Osteocyte (in vitro differentiated cells): Measurements from ENCODE around the gene PSMG2. TPM values are rescaled to one million over a fixed set of nuclear protein-coding genes. Genes with fewer than 3 reads are reported as not detected.

Source experiments
- DNase-seq: peaks from one replicate; pipeline ENCODE4 v3.0.0; 2021; ENCODE audit warnings: mixed read lengths; ENCODE audit not compliant: unreplicated experiment; ENCODE audit errors: extremely low spot score
- H3K27ac Mint-ChIP-seq: one replicate; pipeline ENCODE4 v1.8.0; 2021; ENCODE audit warnings: mild to moderate bottlenecking, mixed read lengths; ENCODE audit not compliant: unreplicated experiment
- H3K27me3 Mint-ChIP-seq: one replicate; pipeline ENCODE4 v1.8.0; 2021; ENCODE audit warnings: mixed read lengths; ENCODE audit not compliant: unreplicated experiment
- H3K36me3 Mint-ChIP-seq: one replicate; pipeline ENCODE4 v1.8.0; 2021; ENCODE audit warnings: mixed read lengths; ENCODE audit not compliant: unreplicated experiment
- H3K4me1 Mint-ChIP-seq: one replicate; pipeline ENCODE4 v1.8.0; 2021; ENCODE audit warnings: mixed read lengths; ENCODE audit not compliant: unreplicated experiment
- H3K4me3 Mint-ChIP-seq: one replicate; pipeline ENCODE4 v1.8.0; 2021; ENCODE audit warnings: mild to moderate bottlenecking, moderate library complexity, mixed read lengths; ENCODE audit not compliant: unreplicated experiment
- H3K9me3 Mint-ChIP-seq: one replicate; pipeline ENCODE4 v1.8.0; 2021; ENCODE audit warnings: mixed read lengths; ENCODE audit not compliant: unreplicated experiment
- long read RNA-seq: library from polyadenylated mRNA; unstranded; transcript quantifications from one replicate; pipeline ENCODE4 v2.0.0, GENCODE V29; 2021
- total RNA-seq: library from RNA; stranded (reverse); gene quantifications from 2 replicates; pipeline ENCODE4 v1.2.1, GENCODE V29; 2021
- TF ChIP-seq, protein P1 (sequence below): fragments of 200-600 bp; sonication (generic); IDR thresholded peaks from 2 replicates; pipeline ENCODE4 v1.5.0; 2021; ENCODE audit warnings: antibody characterized with exemption, mild to moderate bottlenecking, moderate library complexity

The PSMG2 gene, protein sequence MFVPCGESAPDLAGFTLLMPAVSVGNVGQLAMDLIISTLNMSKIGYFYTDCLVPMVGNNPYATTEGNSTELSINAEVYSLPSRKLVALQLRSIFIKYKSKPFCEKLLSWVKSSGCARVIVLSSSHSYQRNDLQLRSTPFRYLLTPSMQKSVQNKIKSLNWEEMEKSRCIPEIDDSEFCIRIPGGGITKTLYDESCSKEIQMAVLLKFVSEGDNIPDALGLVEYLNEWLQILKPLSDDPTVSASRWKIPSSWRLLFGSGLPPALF
- total RNA-seq: 63.4 and 68.1 TPM in 2 replicates
- long read RNA-seq, transcript PSMG2-201 (7 exons, 1,686 nt): major isoform, 127 of 137 reads
- long read RNA-seq, partial matches to known transcripts: 3 of 137 reads
- long read RNA-seq, other reads (novel, unspliced or antisense): 7 of 137 reads

DNA sequence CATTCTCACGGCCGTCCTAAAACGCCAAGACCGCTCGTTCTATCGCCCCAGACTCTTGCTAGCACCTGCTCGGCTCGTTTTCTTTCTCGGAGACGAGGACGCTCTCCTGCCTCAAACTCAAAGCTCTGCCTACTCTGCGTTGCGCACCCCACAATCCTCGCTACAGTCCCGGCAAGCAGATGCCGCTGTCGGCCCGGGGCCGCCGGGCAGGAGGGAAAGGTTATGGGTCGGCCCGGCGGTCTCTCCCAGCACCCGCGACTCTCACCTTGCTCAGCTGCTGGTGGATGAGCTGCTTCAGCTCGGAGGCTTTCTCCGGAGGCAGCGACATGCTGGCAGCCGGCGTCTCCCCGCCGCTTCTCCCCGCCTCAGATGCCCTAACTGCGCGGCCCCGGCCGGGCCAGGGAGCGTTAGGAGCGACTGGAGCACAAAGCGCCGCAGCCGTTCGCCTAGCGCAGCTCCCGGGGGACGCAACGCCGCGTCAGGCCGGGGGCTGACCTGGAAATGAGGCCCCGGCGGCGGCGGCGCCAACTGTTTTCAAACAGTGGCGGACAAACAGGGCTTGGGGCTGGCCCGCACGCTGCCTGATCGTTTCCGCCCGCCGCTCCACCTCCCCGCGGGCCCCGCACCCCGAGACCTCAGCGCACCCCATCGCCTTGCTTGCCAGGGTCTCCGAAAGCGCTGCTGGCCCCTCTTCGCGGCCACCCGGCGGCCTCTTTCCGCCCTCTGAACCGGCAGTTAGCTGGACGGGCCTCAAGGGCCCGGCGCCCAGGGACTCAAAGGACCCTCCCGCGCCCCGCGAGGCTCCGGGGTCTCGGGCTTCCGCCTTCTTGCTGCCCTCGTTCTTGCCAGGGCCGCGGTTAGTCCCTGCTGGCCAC is at the start of gene PSMG2, which contains the start of gene CEP76:
Gene PSMG2, plus strand, starts transcription at position 822 of the 875 bp plus-strand sequence. CDS start 66 bp downstream, outside the sequence.
Gene CEP76, minus strand, starts transcription at position 503 of the 875 bp plus-strand sequence. Its CDS starts 175 bp downstream, at position 328.
- Mint-ChIP-seq H3K27ac (peak within 1 kb of the TSS; percentile 99), H3K9me3 (no peaks in the 10 kb centered on the region), H3K4me1 (peaks cover 34% of the 10 kb centered on the region), H3K4me3 (peak within 1 kb of the TSS; percentile 95), H3K36me3 (peaks cover 13% of the 10 kb centered on the region), H3K27me3 (no peaks in the 10 kb centered on the region)
- peak; percentile 95 for DNase-seq
- TF ChIP-seq, protein P1, sequence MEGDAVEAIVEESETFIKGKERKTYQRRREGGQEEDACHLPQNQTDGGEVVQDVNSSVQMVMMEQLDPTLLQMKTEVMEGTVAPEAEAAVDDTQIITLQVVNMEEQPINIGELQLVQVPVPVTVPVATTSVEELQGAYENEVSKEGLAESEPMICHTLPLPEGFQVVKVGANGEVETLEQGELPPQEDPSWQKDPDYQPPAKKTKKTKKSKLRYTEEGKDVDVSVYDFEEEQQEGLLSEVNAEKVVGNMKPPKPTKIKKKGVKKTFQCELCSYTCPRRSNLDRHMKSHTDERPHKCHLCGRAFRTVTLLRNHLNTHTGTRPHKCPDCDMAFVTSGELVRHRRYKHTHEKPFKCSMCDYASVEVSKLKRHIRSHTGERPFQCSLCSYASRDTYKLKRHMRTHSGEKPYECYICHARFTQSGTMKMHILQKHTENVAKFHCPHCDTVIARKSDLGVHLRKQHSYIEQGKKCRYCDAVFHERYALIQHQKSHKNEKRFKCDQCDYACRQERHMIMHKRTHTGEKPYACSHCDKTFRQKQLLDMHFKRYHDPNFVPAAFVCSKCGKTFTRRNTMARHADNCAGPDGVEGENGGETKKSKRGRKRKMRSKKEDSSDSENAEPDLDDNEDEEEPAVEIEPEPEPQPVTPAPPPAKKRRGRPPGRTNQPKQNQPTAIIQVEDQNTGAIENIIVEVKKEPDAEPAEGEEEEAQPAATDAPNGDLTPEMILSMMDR: no peak

DNA sequence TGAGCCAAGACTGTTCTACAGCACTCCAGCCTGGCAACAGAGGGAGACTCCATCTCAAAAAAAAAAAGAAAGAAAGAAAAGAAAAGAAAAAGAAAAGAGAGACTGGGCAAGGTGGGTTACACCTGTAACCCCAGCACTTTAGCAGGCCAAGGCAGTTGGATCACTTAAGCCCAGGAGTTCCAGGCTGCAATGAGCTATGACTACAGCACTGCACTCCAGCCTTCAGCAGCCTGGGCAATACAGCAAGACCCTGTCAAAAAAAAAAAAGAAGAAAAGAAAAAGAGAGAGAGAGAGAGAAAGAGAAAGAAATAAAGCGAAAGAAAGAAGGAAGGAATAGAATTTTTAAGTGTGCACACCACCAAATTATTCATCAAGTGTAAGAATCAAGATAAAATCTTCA is 47.9 kb upstream of the PSMG2 start:
- Mint-ChIP-seq H3K4me1 (peaks cover 64% of the 10 kb centered on the region), H3K4me3 (peak overlapping the region; percentile 85), H3K27me3 (no peaks in the 10 kb centered on the region), H3K36me3 (no peaks in the 10 kb centered on the region), H3K27ac (peak overlapping the region; percentile 88), H3K9me3 (no peaks in the 10 kb centered on the region)
- TF ChIP-seq, protein P1: no peak
- DNase-seq: no peak

DNA sequence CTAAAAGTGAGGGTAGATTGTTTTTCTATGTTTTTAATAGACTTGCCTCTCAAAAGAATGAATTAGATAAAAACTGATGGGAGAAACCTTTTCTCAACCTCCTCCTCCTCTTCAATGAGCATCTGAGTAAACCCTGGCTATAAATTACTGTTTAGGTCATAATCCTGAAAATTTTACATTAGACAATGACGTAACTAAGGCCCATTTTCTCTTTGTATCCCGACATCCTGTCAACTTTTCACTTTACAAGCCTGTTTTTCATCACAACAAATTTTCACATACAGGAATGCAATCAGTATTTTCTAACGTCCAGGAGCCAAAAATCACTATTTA is 46.3 kb upstream of the PSMG2 start:
- peak overlapping the region; percentile 88 for H3K27ac Mint-ChIP-seq
- H3K4me1 Mint-ChIP-seq: peaks cover 57% of the 10 kb centered on the region
- H3K9me3 Mint-ChIP-seq: no peaks in the 10 kb centered on the region
- no peaks in the 10 kb centered on the region for H3K36me3 Mint-ChIP-seq
- H3K27me3 Mint-ChIP-seq: no peaks in the 10 kb centered on the region
- H3K4me3 Mint-ChIP-seq: peak overlapping the region; percentile 85
- DNase-seq: no peak
- TF ChIP-seq, protein P1: no peak

DNA sequence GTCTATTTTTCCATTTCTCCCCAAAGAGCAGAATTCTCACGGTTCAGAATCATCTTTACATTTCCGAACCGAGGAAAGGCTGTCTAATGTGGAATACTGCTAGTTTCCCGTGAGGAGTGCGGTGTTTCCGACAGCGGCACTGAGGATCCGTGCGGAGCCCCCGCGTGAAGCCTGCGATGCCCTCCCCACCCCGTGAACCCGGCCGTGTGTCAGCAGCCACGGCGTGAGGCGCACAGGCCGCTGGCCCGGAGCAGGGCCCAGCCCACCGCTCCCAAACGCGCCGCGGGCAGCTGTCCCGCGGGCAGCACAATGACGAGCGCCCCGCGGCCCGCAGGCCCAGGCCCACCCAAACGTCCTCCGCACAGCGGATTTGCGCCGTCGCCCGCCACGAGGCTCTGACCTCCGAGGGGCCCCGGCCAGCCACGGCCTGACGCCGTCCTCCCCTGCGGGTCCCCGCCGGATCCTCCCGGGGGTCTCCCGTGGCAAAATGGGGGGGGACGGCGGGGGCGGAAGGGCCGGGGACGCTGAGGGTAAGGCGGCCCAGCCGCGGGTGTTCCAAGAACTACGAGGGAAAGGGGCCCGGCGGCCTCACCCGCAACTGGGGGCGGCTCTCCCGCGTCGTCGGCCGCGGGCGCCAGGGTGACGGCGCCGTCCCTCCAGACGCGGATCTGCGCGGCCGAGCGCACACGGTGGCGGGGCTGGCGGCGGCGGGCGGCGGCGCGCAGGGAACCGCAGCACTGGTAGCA is 45.7 kb upstream of the PSMG2 start:
- Mint-ChIP-seq H3K9me3 (no peaks in the 10 kb centered on the region), H3K36me3 (peaks cover 3% of the 10 kb centered on the region), H3K27me3 (no peaks in the 10 kb centered on the region), H3K27ac (peak overlapping the region; percentile 88), H3K4me3 (peak overlapping the region; percentile 85), H3K4me1 (peaks cover 52% of the 10 kb centered on the region)
- DNase-seq: no peak
- TF ChIP-seq, protein P1: no peak
